NCI-H526 (cell line): Measurements from ENCODE around the gene TCF7L2.

Source experiments
- DNase-seq, 2 experiments: peaks; one replicate each; lab custom pipeline; 2025; lab: John Stamatoyannopoulos, UW

The TCF7L2 gene

DNA sequence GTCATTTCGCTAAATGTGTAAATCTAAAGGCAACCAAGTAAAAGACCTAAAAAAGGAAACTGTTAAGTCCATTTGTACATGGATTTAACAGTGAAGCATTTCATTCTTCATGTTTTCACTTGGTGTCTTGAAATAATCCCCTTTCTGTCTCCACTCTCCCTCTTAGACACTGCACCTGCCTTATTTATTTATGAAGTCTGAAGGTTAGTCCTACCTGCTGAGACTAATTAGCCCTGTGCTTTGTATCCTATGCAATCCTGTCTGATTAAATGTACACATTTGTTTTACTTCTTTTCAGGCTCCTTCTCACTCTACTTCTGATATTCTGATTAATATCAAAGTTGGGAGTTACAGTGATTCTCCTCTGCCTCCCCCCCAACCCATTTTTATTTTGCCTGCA, 1.9 kb upstream of the TCF7L2 start:
- DNase-seq = no peak

DNA sequence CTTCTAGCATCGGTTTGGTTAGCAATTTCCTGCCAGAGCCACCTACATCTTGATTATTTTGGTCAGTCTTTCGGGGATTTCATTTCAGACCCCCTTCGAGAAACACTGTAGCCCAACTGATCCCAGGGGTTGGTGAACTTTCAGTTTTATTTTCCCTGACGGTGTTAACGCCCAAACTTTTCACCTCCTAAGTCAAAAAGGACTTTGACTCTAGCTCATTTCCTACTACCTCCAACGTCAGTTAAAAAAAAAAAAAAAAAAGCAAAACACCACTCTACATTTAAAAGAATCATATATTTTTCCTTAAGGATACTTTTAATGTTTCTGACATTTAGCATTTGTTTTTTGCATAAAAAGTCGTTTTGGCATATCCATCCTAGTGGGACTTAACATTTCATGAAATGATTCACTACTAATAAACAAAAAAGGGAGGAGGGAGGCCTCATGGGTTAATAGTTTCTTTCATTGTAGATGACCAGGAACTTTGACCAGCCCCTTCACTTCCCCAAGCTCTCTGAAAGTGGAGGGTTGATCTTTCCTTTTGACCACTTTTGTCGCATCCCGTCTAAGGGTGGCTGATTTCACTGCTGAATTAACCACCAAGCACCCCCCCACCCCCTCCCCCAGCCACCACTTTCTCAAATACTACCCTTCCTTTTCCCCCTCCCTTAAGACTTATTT, 764 bp upstream of the TCF7L2 start:
- DNase-seq = no peak

DNA sequence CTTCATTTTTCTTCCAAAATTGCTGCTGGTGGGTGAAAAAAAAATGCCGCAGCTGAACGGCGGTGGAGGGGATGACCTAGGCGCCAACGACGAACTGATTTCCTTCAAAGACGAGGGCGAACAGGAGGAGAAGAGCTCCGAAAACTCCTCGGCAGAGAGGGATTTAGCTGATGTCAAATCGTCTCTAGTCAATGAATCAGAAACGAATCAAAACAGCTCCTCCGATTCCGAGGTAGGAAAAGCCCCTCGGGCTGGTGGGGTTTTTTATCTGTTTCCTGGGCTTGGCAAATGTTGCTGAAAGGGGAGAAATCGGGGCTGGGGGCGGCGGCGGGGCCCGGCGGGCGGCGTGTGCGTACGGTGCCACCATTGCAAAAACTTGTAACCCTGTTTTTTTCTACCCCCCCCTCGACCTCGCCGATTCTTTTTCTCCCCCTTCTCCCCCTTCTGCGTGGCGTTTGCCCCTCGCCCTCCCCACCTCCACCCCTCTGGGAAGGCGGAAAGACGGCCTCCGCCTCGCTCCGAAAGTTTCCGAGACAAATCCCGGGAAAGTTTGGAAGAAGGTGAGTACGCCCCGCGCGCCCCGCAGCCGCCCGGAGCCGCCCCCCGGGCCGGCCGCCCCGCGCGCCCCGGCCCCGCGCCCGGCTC, 789 bp downstream of the TCF7L2 start:
- DNase-seq = peak in 1 of 2 experiments; percentile 28

- DNase-seq = peak in 1 of 2 experiments; percentile 39
Observed at GRCh38 chr10:112951359-112952281, 1.6 kb downstream of the TCF7L2 start.

- DNase-seq = peak in 1 of 2 experiments; percentile 36
Observed at GRCh38 chr10:112952282-112953173, 2.5 kb downstream of the TCF7L2 start.

DNA sequence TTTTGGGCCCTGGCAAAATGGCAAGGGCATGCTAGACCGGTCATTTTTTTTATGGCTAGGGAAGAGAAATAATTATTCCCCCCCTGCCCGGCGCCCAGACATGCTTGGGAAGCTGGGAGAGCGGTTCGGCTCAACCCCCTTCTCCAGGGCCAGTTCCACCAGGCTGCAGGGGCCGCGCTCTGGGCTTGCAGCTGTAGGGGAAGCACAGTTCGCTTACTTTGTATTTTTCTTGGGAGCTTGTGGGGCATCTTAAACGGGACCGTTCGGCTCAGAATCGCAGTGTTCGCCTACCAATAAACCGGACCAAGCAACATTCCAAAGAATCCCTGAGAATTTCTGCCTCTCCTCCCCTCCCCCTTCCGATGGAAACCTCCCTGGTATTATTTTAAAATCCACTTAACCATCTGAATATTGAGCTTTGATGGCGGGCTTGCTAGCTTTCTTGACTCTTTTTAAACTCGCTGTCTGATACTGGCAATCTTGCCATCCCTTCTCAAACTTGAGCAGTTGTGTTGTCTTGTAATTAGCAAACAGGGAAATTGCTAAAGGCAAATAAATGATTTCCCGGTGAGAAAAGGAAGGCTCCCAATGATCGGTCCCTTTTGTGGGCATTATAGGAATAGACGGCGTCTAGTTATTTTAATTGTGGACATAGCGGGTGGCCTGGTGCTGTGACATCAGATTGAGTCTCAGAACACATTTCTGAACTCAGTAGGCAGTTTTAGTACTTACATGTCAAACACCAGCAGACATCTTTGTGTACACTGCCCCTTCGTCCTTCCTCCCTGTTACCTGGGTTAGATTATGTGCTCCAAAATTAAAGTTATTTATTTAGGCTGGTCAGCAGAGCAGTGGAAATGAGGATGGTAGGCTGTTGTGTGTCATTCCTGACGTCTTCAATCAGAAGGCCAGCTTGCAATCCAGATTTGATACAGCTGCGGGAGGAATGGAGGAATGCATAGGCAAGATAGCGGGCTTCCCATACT, 3.4 kb downstream of the TCF7L2 start:
- DNase-seq = no peak

GRCh38 chr10:112954974-112955581, 5.0 kb downstream of the TCF7L2 start:
- no peak for DNase-seq

- no peak for DNase-seq
Observed at GRCh38 chr10:112955582-112956421, 5.8 kb downstream of the TCF7L2 start.

DNA sequence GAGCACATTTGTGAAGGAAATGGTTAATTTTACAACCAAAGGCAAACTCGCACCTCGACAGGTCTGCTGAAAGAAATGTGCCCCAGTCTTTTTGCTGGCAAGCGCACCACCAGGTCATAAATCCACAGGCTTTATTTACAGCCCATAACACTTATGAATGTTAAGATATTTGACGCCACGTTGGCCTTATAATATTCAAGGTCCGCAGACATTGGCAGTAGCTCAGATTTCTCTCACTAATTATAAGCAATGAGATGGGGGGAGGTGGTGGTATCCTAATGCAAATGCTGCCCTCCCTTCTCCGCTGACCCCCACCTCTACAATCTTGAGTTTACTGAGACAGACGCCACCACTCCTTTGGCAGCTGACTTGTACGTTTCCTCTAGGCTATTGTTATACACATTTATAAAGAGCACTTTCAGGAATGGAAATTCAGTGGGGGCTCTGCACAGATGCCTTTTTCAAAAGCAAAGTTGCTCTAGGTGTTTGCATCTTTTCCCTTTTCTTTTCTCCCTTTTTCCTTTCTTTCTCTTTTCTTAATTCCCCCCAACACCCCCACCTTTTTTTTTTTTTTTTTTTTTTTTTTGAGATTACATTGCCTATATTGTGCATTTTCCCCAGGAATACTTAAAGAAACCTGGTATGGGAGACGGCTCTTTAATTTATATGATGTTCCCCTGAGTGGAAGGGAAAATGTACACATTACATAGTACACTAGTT, 6.7 kb downstream of the TCF7L2 start:
- no peak for DNase-seq

DNA sequence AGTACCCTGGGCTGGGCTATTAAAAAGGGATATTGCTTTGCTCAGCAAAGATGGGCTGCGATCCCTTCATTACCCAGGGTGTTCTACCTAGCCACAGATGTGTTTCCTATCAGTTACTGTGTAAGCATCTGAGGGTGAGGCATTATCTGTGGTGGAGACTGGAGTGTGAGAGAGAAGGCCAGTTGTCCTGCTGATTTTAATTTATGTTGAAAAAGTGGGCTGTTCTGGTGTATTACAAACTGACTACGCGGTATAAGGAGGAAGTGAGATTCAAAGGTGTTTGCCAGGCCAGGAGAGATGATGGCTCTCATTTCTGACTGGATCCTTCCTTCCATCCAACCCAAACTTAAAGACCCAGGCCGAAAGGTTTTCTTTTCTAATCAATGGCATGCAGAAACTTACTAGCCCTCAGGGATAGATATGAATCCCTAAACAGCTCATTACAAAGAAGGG, 7.6 kb downstream of the TCF7L2 start:
- DNase-seq = no peak

GRCh38 chr10:112958275-112958995, 8.4 kb downstream of the TCF7L2 start:
- peak in 1 of 2 experiments; percentile 31 for DNase-seq

- DNase-seq = no peak
Observed at GRCh38 chr10:112959207-112959838, 9.3 kb downstream of the TCF7L2 start.

GRCh38 chr10:112960151-112960681, 10.2 kb downstream of the TCF7L2 start:
- no peak for DNase-seq

GRCh38 chr10:112961609-112962008, 11.6 kb downstream of the TCF7L2 start:
- DNase-seq = no peak

DNA sequence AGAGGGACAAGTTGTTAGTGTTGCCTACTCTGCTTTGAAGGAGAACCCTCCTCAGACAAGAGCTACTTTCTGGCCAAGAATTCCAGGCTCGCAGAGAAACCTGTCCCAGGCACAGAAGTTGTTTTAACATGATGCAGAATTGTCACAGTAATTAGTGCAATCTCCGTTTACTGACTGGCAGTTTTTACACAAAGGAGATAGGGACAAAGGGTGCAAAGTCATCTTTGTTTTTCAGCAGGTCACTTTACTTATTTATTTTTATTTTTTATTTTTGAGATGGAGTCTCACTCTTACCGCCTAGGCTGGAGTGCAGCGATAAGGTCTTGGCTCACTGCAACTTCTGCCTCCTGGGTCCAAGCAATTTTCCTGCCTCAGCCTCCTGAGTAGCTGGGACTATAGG, 12.3 kb downstream of the TCF7L2 start:
- DNase-seq = no peak

DNA sequence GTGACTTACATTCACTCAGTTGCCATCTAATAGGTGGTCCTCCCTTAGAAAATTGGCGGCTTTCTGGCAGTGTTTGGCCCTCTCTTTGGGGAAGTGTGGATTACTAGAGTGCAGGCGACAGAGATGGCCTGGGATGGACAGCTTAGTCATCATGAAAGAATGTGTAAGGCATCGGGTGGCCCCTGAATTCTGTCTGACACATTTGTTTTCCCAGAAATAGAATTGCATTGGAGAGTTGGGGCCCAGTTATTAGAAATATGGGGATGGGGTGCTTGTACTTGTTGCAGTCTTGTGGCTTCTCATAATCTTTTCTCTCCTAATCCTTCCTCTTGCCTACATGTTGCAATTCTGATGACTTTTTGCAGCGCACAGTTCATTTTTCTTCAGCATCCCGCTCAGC, 13.8 kb downstream of the TCF7L2 start:
- DNase-seq = no peak

GRCh38 chr10:112964482-112964881, 14.4 kb downstream of the TCF7L2 start:
- no peak for DNase-seq
